Thyroid gland (tissue), 4 donors: ENCODE data around the gene TTLL8. TPM values are rescaled to one million over a fixed set of nuclear protein-coding genes. Genes with fewer than 3 reads are reported as not detected.

ENCODE experiments used
- DNase-seq, 2 donors: peaks; one replicate each; pipeline ENCODE4 v3.0.0-alpha.2; 2019
- H3K27ac ChIP-seq, 3 donors: fragments of 200-600 bp; sonication (generic); 1 replicate in 2 of 3; 2 replicates in 1 of 3; pipeline ENCODE4 v1.5.1; 2016 to 2019; ENCODE audit warnings: mild to moderate bottlenecking in 1 of 3, moderate library complexity in 1 of 3
- H3K27me3 ChIP-seq: fragments of 200-600 bp; sonication (generic); one replicate; pipeline ENCODE4 v1.5.1; 2019
- H3K36me3 ChIP-seq, 2 donors: fragments of 200-600 bp; sonication (generic); one replicate each; pipeline ENCODE4 v1.5.1; 2016 to 2019
- H3K4me1 ChIP-seq, 2 donors: fragments of 200-600 bp; sonication (generic); one replicate each; pipeline ENCODE4 v1.5.1; 2017 to 2019
- H3K4me3 ChIP-seq, 3 donors: fragments of 200-600 bp; sonication (generic); replicated peaks in 1 of 3; 1 replicate in 2 of 3; 2 replicates in 1 of 3; pipeline ENCODE4 v1.5.1; 2016; ENCODE audit warnings: mild to moderate bottlenecking in 1 of 3
- H3K9me3 ChIP-seq: fragments of 200-600 bp; sonication (generic); one replicate; pipeline ENCODE4 v1.5.1; 2017
- POLR2A ChIP-seq, 2 donors: fragments of 450-650 bp; IDR thresholded peaks; one replicate each; pipeline ENCODE4 v1.6.1; 2017; ENCODE audit warnings: antibody characterized with exemption in 2 of 2, mild to moderate bottlenecking in 2 of 2, moderate library complexity in 1 of 2
- WGBS, 2 donors: methylation state at CpG; one replicate each; pipeline ENCODE4 v1.1.5; 2017; 5-methylcytosine and 5-hydroxymethylcytosine counted together
- intact Hi-C: fragments of 100-400 bp; cut with DNase I; formaldehyde crosslinking; loops from one replicate; pipeline ENCODE4 v1.15.1; 2023
- total RNA-seq, 4 donors: library from RNA; depleted of rRNA; stranded (reverse); fragments of >200 nt; gene quantifications; one replicate each; pipeline ENCODE4 v1.2.3, GENCODE V29; 2016
- TF ChIP-seq, protein P1 (sequence below), 6 experiments: fragments of 200-600 bp in 3 of 6; fragments of 450-650 bp in 3 of 6; sonication (generic) in 3 of 6; IDR thresholded peaks; one replicate each; pipeline ENCODE4 v1.5.1; 2016 to 2019; ENCODE audit warnings: antibody characterized with exemption in 6 of 6, mild to moderate bottlenecking in 2 of 6, inconsistent platforms in 1 of 6, moderate library complexity in 1 of 6

The TTLL8 gene
- total RNA-seq, 4 donors from 2014 or later: not detected

- no peaks in the 10 kb centered on the region for H3K27me3 ChIP-seq
- H3K9me3 ChIP-seq: no peaks in the 10 kb centered on the region
- no peaks in the 10 kb centered on the region for H3K36me3 ChIP-seq
- DNase-seq: no peak
- intact Hi-C loops: no loop called here
- 84 to 85% methylated on average over 15 to 19 of the region's 28 CpGs for WGBS, 2 donors
- no peaks in the 10 kb centered on the region for H3K4me1 ChIP-seq
- H3K27ac ChIP-seq: no peak overlapping the region
- H3K4me3 ChIP-seq: no peak overlapping the region
- TF ChIP-seq, protein P1, sequence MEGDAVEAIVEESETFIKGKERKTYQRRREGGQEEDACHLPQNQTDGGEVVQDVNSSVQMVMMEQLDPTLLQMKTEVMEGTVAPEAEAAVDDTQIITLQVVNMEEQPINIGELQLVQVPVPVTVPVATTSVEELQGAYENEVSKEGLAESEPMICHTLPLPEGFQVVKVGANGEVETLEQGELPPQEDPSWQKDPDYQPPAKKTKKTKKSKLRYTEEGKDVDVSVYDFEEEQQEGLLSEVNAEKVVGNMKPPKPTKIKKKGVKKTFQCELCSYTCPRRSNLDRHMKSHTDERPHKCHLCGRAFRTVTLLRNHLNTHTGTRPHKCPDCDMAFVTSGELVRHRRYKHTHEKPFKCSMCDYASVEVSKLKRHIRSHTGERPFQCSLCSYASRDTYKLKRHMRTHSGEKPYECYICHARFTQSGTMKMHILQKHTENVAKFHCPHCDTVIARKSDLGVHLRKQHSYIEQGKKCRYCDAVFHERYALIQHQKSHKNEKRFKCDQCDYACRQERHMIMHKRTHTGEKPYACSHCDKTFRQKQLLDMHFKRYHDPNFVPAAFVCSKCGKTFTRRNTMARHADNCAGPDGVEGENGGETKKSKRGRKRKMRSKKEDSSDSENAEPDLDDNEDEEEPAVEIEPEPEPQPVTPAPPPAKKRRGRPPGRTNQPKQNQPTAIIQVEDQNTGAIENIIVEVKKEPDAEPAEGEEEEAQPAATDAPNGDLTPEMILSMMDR (IDR thresholded peaks at IDR 0.05): no peak
- TF ChIP-seq POLR2A (IDR thresholded peaks at IDR 0.05): no peak
Measured at GRCh38 chr22:50072714-50073538, 14.8 kb upstream of the TTLL8 start.

- intact Hi-C loops: no loop called here
- DNase-seq: no peak
- no peaks in the 10 kb centered on the region for H3K36me3 ChIP-seq
- WGBS, 2 donors: 64 to 92% methylated on average over 3 to 6 of the region's 9 CpGs
- no peak overlapping the region for H3K27ac ChIP-seq
- no peaks in the 10 kb centered on the region for H3K4me1 ChIP-seq
- no peak overlapping the region for H3K4me3 ChIP-seq
- H3K9me3 ChIP-seq: no peaks in the 10 kb centered on the region
- TF ChIP-seq, protein P1 (IDR thresholded peaks at IDR 0.05): no peak
- TF ChIP-seq POLR2A (IDR thresholded peaks at IDR 0.05): no peak
- no peaks in the 10 kb centered on the region for H3K27me3 ChIP-seq
Measured at GRCh38 chr22:50072167-50072555, 14.1 kb upstream of the TTLL8 start.

- 79 to 88% methylated on average over 13 to 14 of the region's 14 CpGs for WGBS, 2 donors
- no peaks in the 10 kb centered on the region for H3K9me3 ChIP-seq
- no peaks in the 10 kb centered on the region for H3K27me3 ChIP-seq
- no peaks in the 10 kb centered on the region for H3K4me1 ChIP-seq
- H3K36me3 ChIP-seq: no peaks in the 10 kb centered on the region
- no peak for DNase-seq
- intact Hi-C loops: no loop called here
- TF ChIP-seq, protein P1 (IDR thresholded peaks at IDR 0.05): no peak
- TF ChIP-seq POLR2A (IDR thresholded peaks at IDR 0.05): no peak
- H3K27ac ChIP-seq: no peak overlapping the region
- H3K4me3 ChIP-seq: no peak overlapping the region
Measured at GRCh38 chr22:50071432-50072166, 13.5 kb upstream of the TTLL8 start.

GRCh38 chr22:50070366-50070765 lies 12.3 kb upstream of the TTLL8 start:
- Histone ChIP-seq H3K4me3 (no peak overlapping the region), H3K4me1 (no peaks in the 10 kb centered on the region), H3K27ac (no peak overlapping the region), H3K36me3 (no peaks in the 10 kb centered on the region), H3K9me3 (no peaks in the 10 kb centered on the region), H3K27me3 (no peaks in the 10 kb centered on the region)
- TF ChIP-seq POLR2A (IDR thresholded peaks at IDR 0.05): no peak
- TF ChIP-seq, protein P1 (IDR thresholded peaks at IDR 0.05): no peak
- 89 to 92% methylated on average over 7 to 8 of the region's 8 CpGs for WGBS, 2 donors
- intact Hi-C loops: no loop called here
- no peak for DNase-seq

GRCh38 chr22:50068096-50068495 lies 10.0 kb upstream of the TTLL8 start:
- intact Hi-C loops: no loop called here
- DNase-seq: no peak
- Histone ChIP-seq H3K4me3 (no peak overlapping the region), H3K27me3 (no peaks in the 10 kb centered on the region), H3K4me1 (no peaks in the 10 kb centered on the region), H3K27ac (no peak overlapping the region), H3K36me3 (no peaks in the 10 kb centered on the region), H3K9me3 (no peaks in the 10 kb centered on the region)
- 86 to 90% methylated on average over 7 to 11 of the region's 11 CpGs for WGBS, 2 donors
- no peak for TF ChIP-seq POLR2A (IDR thresholded peaks at IDR 0.05)
- TF ChIP-seq, protein P1 (IDR thresholded peaks at IDR 0.05): no peak
